ENCODE data around the gene RNF157. TPM values are rescaled to one million over a fixed set of nuclear protein-coding genes. Genes with fewer than 3 reads are reported as not detected.
A peak's percentile ranks its signal among the peaks of the same experiment; 100 is the strongest.

Gene RNF157
- total RNA-seq, 1 experiment from 2014 or later = 0.86 TPM

GRCh38 chr17:76122431-76123190 lies 117.7 kb downstream of the RNF157 start:
- BruUV-seq (replicated peaks) = no TSS peak
- H3K9me2 ChIP-seq (ENCODE audit: insufficient read depth) = no peaks in the 10 kb centered on the region
- CTCF ChIA-PET = interaction anchor here (0.7 to 10.0 kb wide), 7 partner anchors 10 to 157 kb away, joined by 3 to 132 read pairs (median 8); no protein-coding TSS in a partner anchor
- POLR2A ChIA-PET = no interaction called here
- H3K9ac ChIP-seq (ENCODE audit: low read length) = no peak overlapping the region
- no peak overlapping the region for H2AFZ ChIP-seq (ENCODE audit: low read depth, low read length, poor library complexity, severe bottlenecking)
- no peak for TF ChIP-seq CEBPB (IDR thresholded peaks at IDR 0.05; ENCODE audit: low read depth)
- 0 out of 2 replicates have a peak, but pooled peaks have one; percentile 12 for TF ChIP-seq ZFX (IDR thresholded peaks at IDR 0.05)
- no peak for ATAC-seq
- no peaks in the 10 kb centered on the region for H3K36me3 ChIP-seq (ENCODE audit: control insufficient read depth in 1 of 2, insufficient read depth in 2 of 2, low read length in 2 of 2)
- H3K4me3 ChIP-seq (replicated peaks in 1 of 2; ENCODE audit: low read depth in 1 of 2, low read length in 2 of 2) = no peak overlapping the region
- no peaks in the 10 kb centered on the region for H3K79me2 ChIP-seq (ENCODE audit: insufficient read depth, low read length)
- H4K20me1 ChIP-seq (ENCODE audit: insufficient read depth) = no peaks in the 10 kb centered on the region
- H3K4me1 ChIP-seq (ENCODE audit: control insufficient read depth in 1 of 2, insufficient read depth in 2 of 2, low read length in 2 of 2) = peaks cover 0 to 15% of the 10 kb centered on the region in 2 experiments; a peak in 2 of 4 replicates
- intact Hi-C loops (cut with micrococcal nuclease) = no loop called here
- RAD21 ChIA-PET (ENCODE audit: low non-redundant PET in 1 of 2, low total read pairs in 2 of 2, uncharacterized antibody in 2 of 2, unreplicated experiment in 2 of 2) = interaction anchor here in 1 of 2 experiments (0.7 kb wide), 1 partner anchor 157 kb away, joined by 3 read pairs; no protein-coding TSS in a partner anchor
- no peaks in the 10 kb centered on the region for H3K27me3 ChIP-seq (ENCODE audit: insufficient read depth, low read length)
- peak overlapping the region; percentile 47; the same call in 1 of the 2 replicates for H3K27ac ChIP-seq (ENCODE audit: low read depth, low read length)
- no peak overlapping the region for H3K4me2 ChIP-seq (ENCODE audit: low read length)
- no peaks in the 10 kb centered on the region for H3K9me3 ChIP-seq (ENCODE audit: control insufficient read depth in 1 of 2, insufficient read depth in 1 of 2, low read depth in 1 of 2, low read length in 2 of 2)
- DNase-seq (ENCODE audit: low read depth, low spot score) = no peak

GRCh38 chr17:76121932-76122430 lies 118.3 kb downstream of the RNF157 start:
- Histone ChIP-seq H3K9me3 (ENCODE audit: control insufficient read depth in 1 of 2, insufficient read depth in 1 of 2, low read depth in 1 of 2, low read length in 2 of 2) (no peaks in the 10 kb centered on the region), H3K27me3 (ENCODE audit: insufficient read depth, low read length) (no peaks in the 10 kb centered on the region), H3K9ac (ENCODE audit: low read length) (peak overlapping the region; percentile 37; the same call in 1 of the 2 replicates), H3K4me1 (ENCODE audit: control insufficient read depth in 1 of 2, insufficient read depth in 2 of 2, low read length in 2 of 2) (peaks cover 0 to 15% of the 10 kb centered on the region in 2 experiments; a peak in 2 of 4 replicates), H3K27ac (ENCODE audit: low read depth, low read length) (peak overlapping the region; percentile 47; the same call in 1 of the 2 replicates), H3K36me3 (ENCODE audit: control insufficient read depth in 1 of 2, insufficient read depth in 2 of 2, low read length in 2 of 2) (no peaks in the 10 kb centered on the region), H3K4me2 (ENCODE audit: low read length) (peak overlapping the region; percentile 72; the same call in 1 of the 2 replicates), H2AFZ (ENCODE audit: low read depth, low read length, poor library complexity, severe bottlenecking) (no peak overlapping the region), H3K4me3 (replicated peaks in 1 of 2; ENCODE audit: low read depth in 1 of 2, low read length in 2 of 2) (no peak overlapping the region), H3K9me2 (ENCODE audit: insufficient read depth) (no peaks in the 10 kb centered on the region), H4K20me1 (ENCODE audit: insufficient read depth) (no peaks in the 10 kb centered on the region), H3K79me2 (ENCODE audit: insufficient read depth, low read length) (no peaks in the 10 kb centered on the region)
- DNase-seq (ENCODE audit: low read depth, low spot score) = no peak
- ATAC-seq = no peak
- intact Hi-C loops (cut with micrococcal nuclease) = loop anchor here (1.0 kb wide), 2 partner anchors 60 to 157 kb away; no protein-coding TSS in a partner anchor
- RAD21 ChIA-PET (ENCODE audit: low non-redundant PET in 1 of 2, low total read pairs in 2 of 2, uncharacterized antibody in 2 of 2, unreplicated experiment in 2 of 2) = interaction anchor here (0.7 to 1.3 kb wide), 8 partner anchors 11 to 522 kb away, joined by 3 to 12 read pairs (median 6); partner anchors contain the start of gene ST6GALNAC1 (in 1 of the 2)
- no TSS peak for BruUV-seq (replicated peaks)
- POLR2A ChIA-PET = interaction anchor here (1.0 kb wide), 2 partner anchors 141 to 157 kb away, joined by 3 to 5 read pairs; no protein-coding TSS in a partner anchor
- CTCF ChIA-PET = interaction anchor here (0.5 to 10.0 kb wide), 15 partner anchors 8 to 175 kb away, joined by 3 to 132 read pairs (median 4); no protein-coding TSS in a partner anchor
- TF ChIP-seq CBX3 (IDR thresholded peaks at IDR 0.05; ENCODE audit: low read depth) = no peak
- TF ChIP-seq ATF3 (IDR thresholded peaks at IDR 0.05) = no peak
- TF ChIP-seq POLR2AphosphoS5 (IDR thresholded peaks at IDR 0.05; ENCODE audit: low read depth, low read length) = no peak
- no peak for TF ChIP-seq ELF1 (IDR thresholded peaks at IDR 0.05; ENCODE audit: borderline replicate concordance, low read depth)
- TF ChIP-seq CTCF (IDR thresholded peaks at IDR 0.05 in 2 of 3, conservative IDR thresholded peaks at IDR 0.05 in 1 of 3; ENCODE audit: borderline replicate concordance in 1 of 3, insufficient read depth in 1 of 3, low read depth in 2 of 3, low read length in 2 of 3) = no peak
- TF ChIP-seq RAD21 (IDR thresholded peaks at IDR 0.05; ENCODE audit: low read depth) = no peak
- TF ChIP-seq JUND (IDR thresholded peaks at IDR 0.05) = no peak
- no peak for TF ChIP-seq CEBPB (IDR thresholded peaks at IDR 0.05; ENCODE audit: low read depth)
- TF ChIP-seq EZH2phosphoT487 (IDR thresholded peaks at IDR 0.05; ENCODE audit: borderline replicate concordance) = no peak
- TF ChIP-seq SRF (IDR thresholded peaks at IDR 0.05; ENCODE audit: low read depth) = no peak
- TF ChIP-seq ZBTB33 (IDR thresholded peaks at IDR 0.05; ENCODE audit: extremely low read depth, insufficient replicate concordance, low read length) = no peak
- TF ChIP-seq SP1 (IDR thresholded peaks at IDR 0.05; ENCODE audit: low read depth) = no peak
- TF ChIP-seq EZH2 (IDR thresholded peaks at IDR 0.05) = no peak

Data from HCT116 (cell line).